Measurements from ENCODE around the gene AHSG.

DNA sequence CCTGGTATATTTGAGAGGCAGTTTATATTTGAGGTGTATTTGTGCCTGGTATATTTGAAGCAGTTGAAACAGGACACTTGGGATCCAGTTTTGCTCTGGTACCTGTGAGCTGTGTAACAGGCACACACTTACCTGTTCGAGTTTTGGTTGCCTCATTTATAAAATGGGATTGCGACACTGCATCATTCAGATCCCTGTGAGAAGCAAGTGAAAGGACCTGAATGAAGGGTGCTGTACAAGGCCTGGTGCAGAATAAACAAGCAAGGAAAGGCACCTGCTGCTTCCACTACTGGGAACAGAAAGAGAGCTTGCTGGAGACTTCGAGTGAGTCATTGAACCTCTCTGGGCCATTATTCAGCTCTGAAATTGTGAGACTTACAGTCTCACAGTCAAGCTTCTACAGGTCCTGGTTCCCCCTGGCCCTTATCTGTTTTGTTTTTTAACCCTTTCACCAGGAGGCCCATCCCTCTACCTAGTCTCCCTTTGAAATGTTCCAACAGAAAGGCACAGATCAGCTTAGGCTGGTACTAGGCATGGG lies 38.9 kb downstream of the AHSG start:
- TF ChIP-seq POLR2A (IDR thresholded peaks at IDR 0.05) = no peak
- TF ChIP-seq, protein P1, sequence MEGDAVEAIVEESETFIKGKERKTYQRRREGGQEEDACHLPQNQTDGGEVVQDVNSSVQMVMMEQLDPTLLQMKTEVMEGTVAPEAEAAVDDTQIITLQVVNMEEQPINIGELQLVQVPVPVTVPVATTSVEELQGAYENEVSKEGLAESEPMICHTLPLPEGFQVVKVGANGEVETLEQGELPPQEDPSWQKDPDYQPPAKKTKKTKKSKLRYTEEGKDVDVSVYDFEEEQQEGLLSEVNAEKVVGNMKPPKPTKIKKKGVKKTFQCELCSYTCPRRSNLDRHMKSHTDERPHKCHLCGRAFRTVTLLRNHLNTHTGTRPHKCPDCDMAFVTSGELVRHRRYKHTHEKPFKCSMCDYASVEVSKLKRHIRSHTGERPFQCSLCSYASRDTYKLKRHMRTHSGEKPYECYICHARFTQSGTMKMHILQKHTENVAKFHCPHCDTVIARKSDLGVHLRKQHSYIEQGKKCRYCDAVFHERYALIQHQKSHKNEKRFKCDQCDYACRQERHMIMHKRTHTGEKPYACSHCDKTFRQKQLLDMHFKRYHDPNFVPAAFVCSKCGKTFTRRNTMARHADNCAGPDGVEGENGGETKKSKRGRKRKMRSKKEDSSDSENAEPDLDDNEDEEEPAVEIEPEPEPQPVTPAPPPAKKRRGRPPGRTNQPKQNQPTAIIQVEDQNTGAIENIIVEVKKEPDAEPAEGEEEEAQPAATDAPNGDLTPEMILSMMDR (IDR thresholded peaks at IDR 0.05) = no peak
